Measurements from ENCODE around the gene PCDH8. TPM values are rescaled to one million over a fixed set of nuclear protein-coding genes. Genes with fewer than 3 reads are reported as not detected.

The PCDH8 gene
- total and polyA plus RNA-seq, 2 experiments from 2014 or later: not detected

- Histone ChIP-seq H3K9me2 (ENCODE audit: insufficient read depth) (no peaks in the 10 kb centered on the region), H3F3A (ENCODE audit: insufficient read depth) (no peaks in the 10 kb centered on the region), H3K4me3 (no peak overlapping the region), H3K4me1 (ENCODE audit: insufficient read depth) (no peaks in the 10 kb centered on the region), H3K36me3 (ENCODE audit: low read depth) (no peaks in the 10 kb centered on the region), H4K20me1 (ENCODE audit: insufficient read depth) (no peaks in the 10 kb centered on the region), H3K79me2 (ENCODE audit: insufficient read depth) (no peaks in the 10 kb centered on the region), H3K27ac (no peak overlapping the region), H3K9ac (no peak overlapping the region), H2AFZ (no peak overlapping the region), H3K4me2 (ENCODE audit: unreplicated experiment) (no peak overlapping the region), H3K9me3 (ENCODE audit: low read depth) (no peaks in the 10 kb centered on the region), H3K27me3 (replicated peaks; ENCODE audit: insufficient read depth) (no peaks in the 10 kb centered on the region)
- in situ Hi-C loops (cut with MboI): no loop called here
- DNase-seq: no peak
- WGBS, 2 experiments (ENCODE audit: low coverage in 1 of 2, low lambda C conversion rate in 2 of 2, missing lambda C conversion rate in 2 of 2): 5 to 25% methylated on average over 2 of the region's 2 CpGs
- TF ChIP-seq EZH2phosphoT487 (IDR thresholded peaks at IDR 0.05; ENCODE audit: insufficient read depth, low read depth) (no peak), EZH2 (IDR thresholded peaks at IDR 0.05; ENCODE audit: insufficient read depth, poor library complexity, severe bottlenecking) (no peak)
Observed at GRCh38 chr13:52882785-52883184, 34.3 kb upstream of the PCDH8 start.

- no peak overlapping the region for H3K4me2 ChIP-seq (ENCODE audit: unreplicated experiment)
- in situ Hi-C loops (cut with MboI): no loop called here
- no peaks in the 10 kb centered on the region for H3F3A ChIP-seq (ENCODE audit: insufficient read depth)
- H3K36me3 ChIP-seq (ENCODE audit: low read depth): no peaks in the 10 kb centered on the region
- H3K27me3 ChIP-seq (replicated peaks; ENCODE audit: insufficient read depth): no peaks in the 10 kb centered on the region
- H3K9me2 ChIP-seq (ENCODE audit: insufficient read depth): no peaks in the 10 kb centered on the region
- no peaks in the 10 kb centered on the region for H3K79me2 ChIP-seq (ENCODE audit: insufficient read depth)
- no peak overlapping the region for H3K9ac ChIP-seq
- DNase-seq: no peak
- H2AFZ ChIP-seq: no peak overlapping the region
- H3K4me1 ChIP-seq (ENCODE audit: insufficient read depth): no peaks in the 10 kb centered on the region
- no peaks in the 10 kb centered on the region for H4K20me1 ChIP-seq (ENCODE audit: insufficient read depth)
- no peak overlapping the region for H3K27ac ChIP-seq
- no peaks in the 10 kb centered on the region for H3K9me3 ChIP-seq (ENCODE audit: low read depth)
- H3K4me3 ChIP-seq: no peak overlapping the region
- 3 to 7% methylated on average over 6 of the region's 6 CpGs for WGBS, 2 experiments (ENCODE audit: low coverage in 1 of 2, low lambda C conversion rate in 2 of 2, missing lambda C conversion rate in 2 of 2)
- TF ChIP-seq EZH2 (IDR thresholded peaks at IDR 0.05; ENCODE audit: insufficient read depth, poor library complexity, severe bottlenecking) (no peak), EZH2phosphoT487 (IDR thresholded peaks at IDR 0.05; ENCODE audit: insufficient read depth, low read depth) (no peak)
Observed at GRCh38 chr13:52879950-52880741, 31.7 kb upstream of the PCDH8 start.

- H3K4me2 ChIP-seq (ENCODE audit: unreplicated experiment): no peak overlapping the region
- H3K9me2 ChIP-seq (ENCODE audit: insufficient read depth): no peaks in the 10 kb centered on the region
- H3K4me3 ChIP-seq: no peak overlapping the region
- no peak overlapping the region for H3K9ac ChIP-seq
- H3K79me2 ChIP-seq (ENCODE audit: insufficient read depth): no peaks in the 10 kb centered on the region
- H3K27me3 ChIP-seq (replicated peaks; ENCODE audit: insufficient read depth): no peaks in the 10 kb centered on the region
- TF ChIP-seq EZH2phosphoT487 (IDR thresholded peaks at IDR 0.05; ENCODE audit: insufficient read depth, low read depth) (no peak), EZH2 (IDR thresholded peaks at IDR 0.05; ENCODE audit: insufficient read depth, poor library complexity, severe bottlenecking) (no peak)
- H2AFZ ChIP-seq: no peak overlapping the region
- no peaks in the 10 kb centered on the region for H3K9me3 ChIP-seq (ENCODE audit: low read depth)
- no peaks in the 10 kb centered on the region for H3K36me3 ChIP-seq (ENCODE audit: low read depth)
- H3K4me1 ChIP-seq (ENCODE audit: insufficient read depth): no peaks in the 10 kb centered on the region
- H4K20me1 ChIP-seq (ENCODE audit: insufficient read depth): no peaks in the 10 kb centered on the region
- 0 to 3% methylated on average over 3 of the region's 3 CpGs for WGBS, 2 experiments (ENCODE audit: low coverage in 1 of 2, low lambda C conversion rate in 2 of 2, missing lambda C conversion rate in 2 of 2)
- H3K27ac ChIP-seq: no peak overlapping the region
- in situ Hi-C loops (cut with MboI): no loop called here
- no peak for DNase-seq
- H3F3A ChIP-seq (ENCODE audit: insufficient read depth): no peaks in the 10 kb centered on the region
Observed at GRCh38 chr13:52878831-52879230, 30.4 kb upstream of the PCDH8 start.

GRCh38 chr13:52870143-52870542 is 21.7 kb upstream of the PCDH8 start:
- Histone ChIP-seq H3F3A (ENCODE audit: insufficient read depth) (no peaks in the 10 kb centered on the region), H3K27ac (no peak overlapping the region), H3K4me3 (no peak overlapping the region), H3K4me1 (ENCODE audit: insufficient read depth) (no peaks in the 10 kb centered on the region), H2AFZ (no peak overlapping the region), H3K9me2 (ENCODE audit: insufficient read depth) (no peaks in the 10 kb centered on the region), H3K27me3 (replicated peaks; ENCODE audit: insufficient read depth) (no peaks in the 10 kb centered on the region), H3K36me3 (ENCODE audit: low read depth) (no peaks in the 10 kb centered on the region), H4K20me1 (ENCODE audit: insufficient read depth) (no peaks in the 10 kb centered on the region), H3K4me2 (ENCODE audit: unreplicated experiment) (no peak overlapping the region), H3K9me3 (ENCODE audit: low read depth) (no peaks in the 10 kb centered on the region), H3K9ac (no peak overlapping the region), H3K79me2 (ENCODE audit: insufficient read depth) (no peaks in the 10 kb centered on the region)
- no peak for DNase-seq
- no peak for TF ChIP-seq EZH2phosphoT487 (IDR thresholded peaks at IDR 0.05; ENCODE audit: insufficient read depth, low read depth)
- no peak for TF ChIP-seq EZH2 (IDR thresholded peaks at IDR 0.05; ENCODE audit: insufficient read depth, poor library complexity, severe bottlenecking)
- in situ Hi-C loops (cut with MboI): no loop called here
- 8 to 18% methylated on average over 3 of the region's 3 CpGs for WGBS, 2 experiments (ENCODE audit: low coverage in 1 of 2, low lambda C conversion rate in 2 of 2, missing lambda C conversion rate in 2 of 2)

Measured in GM23248 (cell line).